Tibial nerve (tissue), 4 donors: ENCODE data around the gene TTC24. TPM values are rescaled to one million over a fixed set of nuclear protein-coding genes. Genes with fewer than 3 reads are reported as not detected.

ENCODE experiments used
- DNase-seq, 2 donors: peaks; one replicate each; pipeline ENCODE4 v3.0.0-alpha.2; 2019; ENCODE audit warnings: low spot score in 2 of 2
- H3K27ac ChIP-seq, 4 donors: fragments of 200-600 bp; sonication (generic) in 3 of 4; one replicate each; pipeline ENCODE4 v1.5.1; 2017 to 2019; ENCODE audit warnings: mild to moderate bottlenecking in 1 of 4
- H3K27me3 ChIP-seq, 2 donors: fragments of 200-600 bp; sonication (generic) in 1 of 2; one replicate each; pipeline versions ENCODE4 v1.5.1 to v1.6.0; 2017 to 2019
- H3K36me3 ChIP-seq, 3 donors: fragments of 200-600 bp; sonication (generic); one replicate each; pipeline ENCODE4 v1.5.1; 2018 to 2019
- H3K4me1 ChIP-seq, 4 donors: fragments of 200-600 bp; sonication (generic) in 3 of 4; one replicate each; pipeline ENCODE4 v1.5.1; 2017 to 2019
- H3K4me3 ChIP-seq, 4 donors: fragments of 200-600 bp; sonication (generic) in 3 of 4; one replicate each; pipeline ENCODE4 v1.5.1; 2017 to 2019; ENCODE audit warnings: mild to moderate bottlenecking in 1 of 4, moderate library complexity in 1 of 4
- H3K9me3 ChIP-seq, 4 donors: fragments of 200-600 bp; sonication (generic) in 3 of 4; one replicate each; pipeline ENCODE4 v1.5.1; 2017 to 2019
- CTCF ChIP-seq, 5 experiments: fragments of 200-600 bp in 3 of 5; fragments of 450-650 bp in 2 of 5; sonication (generic) in 3 of 5; IDR thresholded peaks; one replicate each; pipeline ENCODE4 v1.5.1; 2016 to 2019; ENCODE audit warnings: antibody characterized with exemption in 5 of 5, mild to moderate bottlenecking in 3 of 5, moderate library complexity in 2 of 5
- EP300 ChIP-seq, 2 donors: sonication (generic); formaldehyde crosslinking; IDR thresholded peaks; one replicate each; pipeline ENCODE4 v1.6.1; 2017; ENCODE audit warnings: antibody characterized with exemption in 2 of 2, mild to moderate bottlenecking in 1 of 2
- POLR2A ChIP-seq, 2 donors: fragments of 450-650 bp; IDR thresholded peaks; one replicate each; pipeline ENCODE4 v1.6.1; 2017; ENCODE audit warnings: antibody characterized with exemption in 2 of 2, mild to moderate bottlenecking in 2 of 2, moderate library complexity in 2 of 2
- WGBS, 2 donors: methylation state at CpG; one replicate each; pipeline ENCODE4 v1.1.5; 2018; 5-methylcytosine and 5-hydroxymethylcytosine counted together
- total RNA-seq, 4 donors: library from RNA; depleted of rRNA; stranded (reverse); fragments of >200 nt; gene quantifications; one replicate each; pipeline ENCODE4 v1.1.0, GENCODE V29; 2016

Gene TTC24
- total RNA-seq, 4 donors from 2014 or later = not detected

DNA sequence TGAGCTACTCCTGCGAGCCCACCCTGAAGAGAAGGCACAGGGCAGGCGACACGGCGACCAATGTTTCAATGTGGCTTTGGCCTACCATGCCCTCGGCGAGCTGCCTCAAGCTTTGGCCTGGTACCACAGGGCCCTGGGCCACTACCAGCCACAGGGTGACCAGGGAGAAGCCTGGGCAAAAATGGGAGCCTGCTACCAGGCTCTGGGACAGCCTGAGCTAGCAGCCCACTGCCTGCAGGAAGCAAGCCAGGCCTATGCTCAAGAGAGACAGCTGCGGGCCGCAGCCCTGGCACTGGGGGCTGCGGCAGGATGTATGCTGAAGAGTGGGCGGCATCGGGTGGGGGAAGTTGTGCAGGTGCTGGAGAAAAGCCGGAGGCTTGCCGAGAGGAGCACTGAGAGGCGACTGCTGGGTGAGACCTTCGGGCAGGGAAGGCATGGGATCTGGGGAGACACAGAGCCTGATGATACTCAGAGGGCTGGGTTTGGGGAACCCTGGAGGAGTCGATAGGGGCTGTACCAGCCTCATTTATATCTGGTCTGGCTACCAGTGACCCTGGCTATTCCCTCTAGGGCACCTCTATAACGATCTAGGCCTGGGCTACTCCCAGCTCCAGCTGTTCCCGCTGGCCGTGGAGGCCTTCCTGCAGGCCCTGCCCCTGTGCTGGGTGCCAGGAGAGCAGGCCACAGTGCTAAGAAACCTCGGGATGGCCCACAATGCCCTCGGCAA lies 2.3 kb downstream of the TTC24 start:
- 70 to 77% methylated on average over 12 to 21 of the region's 21 CpGs for WGBS, 2 donors
- Histone ChIP-seq H3K36me3 (no peaks in the 10 kb centered on the region), H3K9me3 (no peaks in the 10 kb centered on the region), H3K4me3 (no peak overlapping the region), H3K27ac (peak overlapping the region in 1 of 4 donors; percentile 23), H3K27me3 (no peaks in the 10 kb centered on the region), H3K4me1 (peaks cover 0 to 6% (median 0%) of the 10 kb centered on the region in 4 donors)
- no peak for DNase-seq
- TF ChIP-seq CTCF (IDR thresholded peaks at IDR 0.05) (no peak), EP300 (IDR thresholded peaks at IDR 0.05) (no peak), POLR2A (IDR thresholded peaks at IDR 0.05) (no peak)

GRCh38 chr1:156582388-156583017 lies 3.0 kb downstream of the TTC24 start:
- TF ChIP-seq CTCF (IDR thresholded peaks at IDR 0.05) (no peak), POLR2A (IDR thresholded peaks at IDR 0.05) (no peak), EP300 (IDR thresholded peaks at IDR 0.05) (no peak)
- Histone ChIP-seq H3K36me3 (no peaks in the 10 kb centered on the region), H3K4me1 (peaks cover 0 to 6% (median 0%) of the 10 kb centered on the region in 4 donors), H3K9me3 (no peaks in the 10 kb centered on the region), H3K4me3 (no peak overlapping the region), H3K27ac (peak overlapping the region in 1 of 4 donors; percentile 23), H3K27me3 (no peaks in the 10 kb centered on the region)
- no peak for DNase-seq
- WGBS, 2 donors = 72 to 77% methylated on average over 8 to 9 of the region's 9 CpGs

DNA sequence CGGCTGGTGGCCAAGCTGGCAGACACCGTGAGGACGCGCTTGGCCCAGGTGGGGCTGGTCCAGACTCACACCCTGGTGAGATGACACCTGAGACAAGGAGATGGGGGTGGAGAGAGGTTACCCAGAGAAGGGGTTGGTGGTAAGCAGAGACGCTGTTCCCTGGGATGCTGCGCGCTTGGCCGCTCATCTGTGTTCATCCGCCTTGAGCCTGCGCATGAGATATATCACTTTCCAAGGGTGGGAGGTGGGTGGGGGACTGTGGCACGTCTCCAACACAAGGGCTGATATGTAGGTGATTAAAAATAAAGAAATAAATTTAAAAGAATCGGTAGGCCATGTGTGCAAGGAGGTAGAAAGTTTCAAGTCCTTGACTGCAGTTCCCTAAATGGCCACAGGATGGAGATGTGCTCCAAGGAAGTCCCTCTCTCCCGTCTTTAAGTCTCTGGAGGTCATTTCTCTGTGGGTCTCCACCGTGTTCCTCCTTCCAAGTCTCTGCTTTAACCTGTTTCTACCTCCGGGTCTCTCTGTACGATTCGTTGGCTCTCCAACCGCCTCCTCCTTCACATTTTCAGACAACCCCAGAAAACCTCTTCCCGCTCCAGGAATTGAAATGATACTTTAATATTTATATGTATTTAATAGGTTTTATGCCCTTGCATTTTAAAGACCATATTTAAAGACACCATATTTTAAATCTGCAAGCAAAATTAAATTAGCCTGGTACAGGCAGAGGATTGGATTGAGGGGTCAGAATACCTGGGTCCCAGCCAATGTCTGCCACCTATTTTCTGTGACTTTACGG lies 4.5 kb downstream of the TTC24 start:
- Histone ChIP-seq H3K4me1 (peaks cover 0 to 6% (median 0%) of the 10 kb centered on the region in 4 donors), H3K4me3 (no peak overlapping the region), H3K27me3 (no peaks in the 10 kb centered on the region), H3K36me3 (no peaks in the 10 kb centered on the region), H3K9me3 (no peaks in the 10 kb centered on the region), H3K27ac (no peak overlapping the region)
- DNase-seq = peak; percentile 74 to 96
- 52 to 53% methylated on average over 20 of the region's 20 CpGs for WGBS, 2 donors
- TF ChIP-seq EP300 (IDR thresholded peaks at IDR 0.05) (peak in 1 of 2 donors; percentile 20), POLR2A (IDR thresholded peaks at IDR 0.05) (no peak), CTCF (IDR thresholded peaks at IDR 0.05) (peak; percentile 83 to 99 (median 95))

GRCh38 chr1:156584813-156585212 lies 5.3 kb downstream of the TTC24 start:
- no peaks in the 10 kb centered on the region for H3K36me3 ChIP-seq
- TF ChIP-seq CTCF (IDR thresholded peaks at IDR 0.05) (no peak), POLR2A (IDR thresholded peaks at IDR 0.05) (no peak), EP300 (IDR thresholded peaks at IDR 0.05) (no peak)
- 44 to 46% methylated on average over 11 of the region's 11 CpGs for WGBS, 2 donors

More at GRCh38 chr1:156584813-156585212, 5.3 kb downstream of the TTC24 start:
- H3K4me1 ChIP-seq = peaks cover 0 to 6% (median 0%) of the 10 kb centered on the region in 4 donors
- no peak overlapping the region for H3K27ac ChIP-seq
- no peak for DNase-seq
- no peak overlapping the region for H3K4me3 ChIP-seq
- no peaks in the 10 kb centered on the region for H3K9me3 ChIP-seq
- no peaks in the 10 kb centered on the region for H3K27me3 ChIP-seq
